Measurements from ENCODE around the gene RABL6.
"Not testable (repeated sequence)": the region's sequence is repeated elsewhere in the genome, so short reads cannot be mapped to it uniquely, and the experiment has no call there.

RABL6 gene

DNA sequence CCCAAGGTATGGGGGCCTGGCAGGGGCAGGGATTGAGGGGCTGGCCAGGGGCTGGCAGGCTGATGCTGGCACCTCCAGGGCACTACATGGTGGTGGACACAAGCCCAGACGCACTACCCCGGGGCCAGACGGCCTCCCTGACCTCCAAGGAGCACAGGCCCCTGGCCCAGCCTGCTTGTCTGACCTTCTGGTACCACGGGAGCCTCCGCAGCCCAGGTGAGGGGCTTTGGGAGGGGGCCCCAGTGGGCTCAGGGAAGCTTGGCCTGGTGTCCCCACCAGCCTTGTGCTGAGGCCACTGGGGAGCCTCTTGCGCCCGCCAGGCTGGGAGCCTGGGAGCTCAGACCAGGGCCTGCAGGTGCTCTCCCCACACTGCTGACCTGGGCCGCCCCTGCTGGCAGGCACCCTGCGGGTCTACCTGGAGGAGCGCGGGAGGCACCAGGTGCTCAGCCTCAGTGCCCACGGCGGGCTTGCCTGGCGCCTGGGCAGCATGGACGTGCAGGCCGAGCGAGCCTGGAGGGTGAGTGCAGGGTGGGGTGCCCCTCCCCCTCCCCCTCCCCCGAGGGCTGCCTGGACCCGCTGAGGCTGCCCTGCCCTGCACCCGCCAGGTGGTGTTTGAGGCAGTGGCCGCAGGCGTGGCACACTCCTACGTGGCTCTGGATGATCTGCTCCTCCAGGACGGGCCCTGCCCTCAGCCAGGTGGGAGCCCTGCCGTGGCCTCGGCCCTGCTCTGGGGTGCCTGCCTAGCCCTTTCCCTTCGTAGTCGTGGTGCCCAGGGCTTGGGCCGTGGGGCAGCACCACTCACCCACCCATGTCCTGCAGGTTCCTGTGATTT is 50.0 kb downstream of the RABL6 start:
- no peak for DNase-seq (ENCODE audit: low spot score)

DNA sequence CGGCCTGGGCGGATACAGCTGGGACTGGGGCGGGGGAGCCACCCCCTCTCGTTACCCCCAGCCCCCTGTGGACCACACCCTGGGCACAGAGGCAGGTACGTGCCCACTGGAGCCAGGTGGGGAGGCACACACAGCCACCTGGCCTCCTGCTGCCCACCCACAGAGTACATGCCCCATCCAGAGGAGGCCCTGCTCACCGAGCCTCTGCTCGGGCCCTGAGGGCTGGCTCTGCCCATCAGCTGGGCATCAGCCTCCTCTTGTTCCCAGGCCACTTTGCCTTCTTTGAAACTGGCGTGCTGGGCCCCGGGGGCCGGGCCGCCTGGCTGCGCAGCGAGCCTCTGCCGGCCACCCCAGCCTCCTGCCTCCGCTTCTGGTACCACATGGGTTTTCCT is 50.7 kb downstream of the RABL6 start:
- DNase-seq (ENCODE audit: low spot score) = no peak

GRCh38 chr9:136858844-136859757 is 51.4 kb downstream of the RABL6 start:
- no peak for DNase-seq (ENCODE audit: low spot score)

DNA sequence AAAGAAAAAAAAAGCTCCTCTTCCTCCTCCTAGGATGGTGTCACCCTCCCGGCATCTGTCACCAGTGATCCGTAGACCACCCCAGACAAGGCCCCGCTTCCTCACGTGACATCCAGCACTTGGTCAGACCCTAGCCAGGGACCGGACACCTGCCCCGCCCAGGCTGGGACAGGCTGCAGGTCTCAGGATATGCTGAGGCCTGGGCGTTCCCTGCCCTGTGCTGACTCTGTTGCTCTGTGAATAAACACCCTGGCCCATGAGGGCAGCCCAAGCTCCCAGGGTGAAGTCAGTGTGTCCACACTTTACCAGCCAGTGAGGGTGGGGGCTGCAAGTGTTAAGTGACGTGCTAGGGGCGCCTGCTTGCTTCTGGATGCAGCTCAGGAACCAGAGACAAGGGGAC is 52.8 kb downstream of the RABL6 start:
- DNase-seq (ENCODE audit: low spot score) = no peak

- no peak for DNase-seq (ENCODE audit: low spot score)
These were observed 53.5 kb downstream of the RABL6 start for GRCh38 chr9:136860933-136861873.

DNA sequence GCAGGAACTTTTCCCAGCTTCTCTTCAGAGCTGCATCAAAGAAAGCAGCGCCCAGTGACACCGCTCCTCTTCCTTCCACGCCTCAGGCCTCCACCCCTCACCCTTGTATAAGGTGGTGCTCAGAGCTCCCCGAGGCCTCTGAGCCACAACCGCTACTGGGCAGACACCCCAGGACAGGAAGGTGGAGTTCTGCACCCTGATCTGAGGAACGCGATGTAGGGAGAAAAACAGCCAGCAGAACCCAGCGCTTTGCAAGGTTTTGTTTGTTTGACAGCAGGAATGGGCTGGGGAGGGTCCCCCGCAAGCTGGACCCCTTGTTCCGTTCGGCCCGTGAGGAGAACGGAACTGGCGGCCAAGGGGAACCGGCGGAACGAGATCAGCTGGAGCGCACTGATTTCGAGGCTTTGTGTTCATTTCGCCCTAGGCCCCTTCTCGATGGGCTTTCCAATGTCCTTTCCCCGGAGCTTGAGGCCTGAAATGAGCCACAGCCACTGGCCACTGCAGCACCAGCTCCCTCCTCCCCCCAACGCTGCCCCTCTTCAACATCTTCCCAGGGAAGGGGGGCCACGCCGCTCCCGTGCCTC is 54.2 kb downstream of the RABL6 start:
- DNase-seq (ENCODE audit: low spot score) = no peak

- no peak for DNase-seq (ENCODE audit: low spot score)
These were observed 55.3 kb downstream of the RABL6 start for GRCh38 chr9:136862849-136863622.

DNA sequence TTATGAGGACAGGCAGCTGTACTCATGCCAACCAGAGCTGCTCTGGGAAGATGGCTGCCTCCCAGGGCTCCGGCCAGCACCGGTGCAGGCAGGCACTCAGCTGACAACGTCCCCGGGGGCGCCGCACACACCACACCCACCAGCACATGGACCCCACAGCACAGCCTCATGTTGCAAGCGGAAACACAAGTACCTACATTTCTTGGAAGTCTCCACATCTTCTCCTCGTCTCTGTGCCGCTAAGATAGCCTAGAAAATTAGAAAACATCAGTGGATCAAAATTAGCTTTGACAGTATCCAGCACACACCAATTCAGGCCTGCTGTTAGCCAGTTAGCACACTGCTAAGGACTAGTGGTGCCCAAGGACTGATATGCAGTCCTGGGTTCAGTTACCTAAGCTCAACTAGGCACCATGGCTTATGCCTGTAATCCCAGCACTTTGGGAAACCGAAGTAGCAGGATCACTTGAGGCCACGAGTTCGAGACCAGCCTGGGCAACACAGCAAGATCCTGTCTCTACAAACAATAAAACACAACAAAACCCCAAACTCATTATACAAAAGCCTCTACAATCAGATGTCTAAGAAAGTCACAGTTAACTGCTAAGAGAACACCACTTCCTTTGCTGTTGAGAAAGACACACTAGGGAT is 56.0 kb downstream of the RABL6 start:
- no peak for DNase-seq (ENCODE audit: low spot score)

DNA sequence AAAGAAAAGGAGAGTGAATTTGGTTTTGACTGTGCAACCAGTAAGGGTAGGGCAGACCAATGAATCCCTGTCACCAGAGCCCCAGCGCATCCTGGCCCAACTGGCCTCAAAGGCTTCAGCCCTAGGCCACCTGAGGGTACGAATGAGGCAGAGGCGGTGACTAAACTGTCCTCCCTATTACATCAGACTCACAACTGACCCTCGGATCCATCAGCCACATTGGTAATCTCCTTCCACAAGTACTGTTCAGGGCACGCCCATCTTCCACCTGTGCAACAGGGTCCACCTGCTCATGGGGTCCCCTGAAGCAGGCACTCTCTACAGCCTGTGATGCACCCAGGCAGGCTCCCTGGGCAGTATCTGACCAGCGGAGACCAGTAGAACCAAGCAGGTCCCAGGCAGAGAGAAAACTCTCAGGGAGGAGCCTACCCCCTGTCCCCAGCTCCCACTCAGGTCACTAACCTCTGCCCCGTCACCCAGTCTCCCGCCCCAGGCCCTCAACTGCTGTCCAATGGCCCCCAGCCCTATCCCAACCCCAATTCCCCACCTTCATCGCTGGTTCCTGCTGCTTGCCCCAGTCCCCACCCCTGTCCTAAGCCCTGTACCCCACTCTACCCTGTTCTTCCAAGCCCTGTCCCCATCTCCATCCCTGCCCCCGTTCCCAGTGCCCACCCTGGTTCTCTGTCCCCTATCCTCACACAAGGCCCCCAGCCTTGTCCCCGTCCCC is 57.5 kb downstream of the RABL6 start:
- no peak for DNase-seq (ENCODE audit: low spot score)

DNA sequence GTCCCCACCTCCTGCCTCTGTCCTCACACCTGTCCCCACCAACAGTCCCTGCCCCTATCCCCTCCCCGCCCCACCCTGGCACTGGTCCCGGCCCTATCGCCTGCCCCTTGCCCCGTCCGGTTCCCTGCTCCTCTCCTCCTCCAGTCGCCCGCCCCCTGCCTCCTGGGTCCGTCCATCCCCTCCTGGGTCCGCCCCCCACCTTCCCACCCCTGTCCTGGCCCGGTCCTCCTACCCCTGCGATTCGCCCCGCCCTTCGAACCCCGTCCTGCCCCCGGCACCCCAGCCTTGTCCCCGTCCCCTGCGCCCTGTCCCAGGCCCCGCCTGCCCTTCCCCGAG is 58.0 kb downstream of the RABL6 start:
- no peak for DNase-seq (ENCODE audit: low spot score)

- not testable (repeated sequence) for DNase-seq (ENCODE audit: low spot score)
These were observed 59.2 kb downstream of the RABL6 start for GRCh38 chr9:136866898-136867421.

GRCh38 chr9:136867480-136867879 is 59.7 kb downstream of the RABL6 start:
- no peak for DNase-seq (ENCODE audit: low spot score)

DNA sequence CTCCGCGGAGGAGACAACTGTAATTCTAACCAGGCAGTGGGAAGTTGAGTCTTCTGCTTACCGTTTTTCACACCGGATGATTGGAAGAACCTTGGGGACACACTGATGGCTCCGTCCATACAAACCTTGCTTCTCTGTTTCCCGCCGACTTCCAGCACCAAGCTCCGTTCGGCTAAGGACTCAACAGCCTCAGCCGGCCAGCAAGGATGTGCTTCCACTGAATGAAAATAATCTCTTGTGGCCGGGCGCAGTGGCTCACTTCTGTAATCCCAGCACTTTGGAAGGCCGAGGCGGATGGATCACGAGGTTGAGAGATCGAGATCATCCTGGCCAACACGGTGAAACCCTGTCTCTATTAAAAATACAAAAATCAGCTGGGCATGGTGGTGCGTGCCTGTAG is 60.2 kb downstream of the RABL6 start:
- DNase-seq (ENCODE audit: low spot score) = no peak

GRCh38 chr9:136868644-136869043 is 60.9 kb downstream of the RABL6 start:
- no peak for DNase-seq (ENCODE audit: low spot score)

DNA sequence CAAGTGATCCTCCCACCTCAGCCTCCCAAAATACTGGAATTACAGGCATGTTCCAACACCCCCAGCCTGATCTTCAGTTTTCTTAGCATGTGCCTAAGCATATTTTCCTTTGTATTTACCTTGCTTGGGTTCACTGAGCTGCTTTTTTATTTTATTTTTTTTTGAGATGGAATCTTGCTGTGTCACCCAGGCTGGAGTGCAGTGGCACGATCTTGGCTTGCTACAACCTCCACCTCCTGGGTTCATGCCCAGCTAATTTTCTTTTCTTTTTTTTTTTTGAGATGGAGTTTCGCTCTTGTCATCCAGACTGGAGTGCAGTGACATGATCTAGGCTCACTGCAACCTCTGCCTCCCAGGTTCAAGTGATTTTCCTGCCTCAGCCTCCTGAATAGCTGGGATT is 61.9 kb downstream of the RABL6 start:
- not testable (repeated sequence) for DNase-seq (ENCODE audit: low spot score)

- DNase-seq (ENCODE audit: low spot score) = no peak
These were observed 67.4 kb downstream of the RABL6 start for GRCh38 chr9:136875155-136875554.

DNA sequence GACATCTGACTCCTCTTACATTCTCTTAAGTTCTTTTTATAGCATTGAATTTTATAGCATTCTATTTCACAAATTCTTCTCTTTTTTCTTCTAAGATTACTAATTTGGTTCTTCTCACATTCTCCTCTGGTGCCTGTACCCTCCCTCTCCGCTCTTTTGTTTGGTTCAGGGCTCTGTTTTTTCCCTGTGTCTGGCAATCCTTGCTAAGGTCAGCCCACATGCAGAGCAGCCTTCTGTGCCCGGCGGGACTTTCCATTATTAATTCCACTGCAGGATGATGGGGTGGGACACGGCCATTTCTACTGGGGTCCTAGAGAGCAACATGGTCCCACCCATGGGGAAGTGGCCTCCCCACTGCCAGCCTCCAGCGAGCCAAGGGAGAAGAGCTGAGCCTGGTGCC is 68.7 kb downstream of the RABL6 start:
- no peak for DNase-seq (ENCODE audit: low spot score)

DNA sequence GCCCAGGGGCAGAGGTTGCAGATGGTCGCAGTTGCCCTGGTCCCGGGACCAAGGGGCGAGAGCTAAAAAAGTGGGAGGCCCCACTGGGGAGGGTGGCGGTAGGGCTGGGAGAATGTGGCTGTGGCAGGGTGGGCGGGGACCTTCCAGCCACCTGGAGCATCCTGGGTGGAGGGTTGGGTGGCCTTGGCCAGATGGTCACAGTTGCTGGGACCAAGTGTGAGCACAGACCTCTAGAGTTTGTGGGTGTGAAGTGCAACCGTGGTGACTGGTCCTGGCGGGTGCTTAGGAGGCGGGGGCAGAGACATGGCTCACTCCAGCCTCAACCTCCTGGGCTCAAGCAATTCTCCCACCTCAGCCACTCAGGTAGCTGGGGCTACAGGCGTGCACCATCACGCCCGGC is 72.9 kb downstream of the RABL6 start:
- DNase-seq (ENCODE audit: low spot score) = peak; percentile 43

DNA sequence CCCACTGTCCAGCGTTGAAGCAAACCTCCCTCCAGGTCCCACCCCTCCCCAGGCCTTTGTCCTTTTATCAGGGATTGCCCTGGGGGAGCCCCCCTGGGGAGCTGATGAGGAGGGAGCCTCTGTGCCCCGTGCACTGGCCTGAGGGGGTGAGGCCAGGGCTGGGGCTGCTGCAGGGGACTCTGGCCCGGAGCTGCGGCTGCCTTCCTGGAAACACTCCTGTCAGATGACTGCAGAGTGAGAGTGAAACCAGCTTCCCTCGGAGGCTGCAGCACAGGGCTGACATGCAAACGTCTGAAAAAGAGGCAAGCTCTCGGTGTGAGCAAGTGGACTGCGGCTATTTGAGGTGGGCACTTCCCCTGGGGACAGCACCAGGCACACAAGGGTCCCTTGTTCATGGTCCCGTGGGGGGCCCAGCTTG is 74.0 kb downstream of the RABL6 start:
- DNase-seq (ENCODE audit: low spot score) = no peak
